ENCODE data around the gene RNASE4. TPM values are rescaled to one million over a fixed set of nuclear protein-coding genes. Genes with fewer than 3 reads are reported as not detected.
"Not testable (repeated sequence)": the region's sequence is repeated elsewhere in the genome, so short reads cannot be mapped to it uniquely, and the experiment has no call there.

RNASE4 gene
- total RNA-seq, 1 experiment from 2014 or later = 0.82 TPM

DNA sequence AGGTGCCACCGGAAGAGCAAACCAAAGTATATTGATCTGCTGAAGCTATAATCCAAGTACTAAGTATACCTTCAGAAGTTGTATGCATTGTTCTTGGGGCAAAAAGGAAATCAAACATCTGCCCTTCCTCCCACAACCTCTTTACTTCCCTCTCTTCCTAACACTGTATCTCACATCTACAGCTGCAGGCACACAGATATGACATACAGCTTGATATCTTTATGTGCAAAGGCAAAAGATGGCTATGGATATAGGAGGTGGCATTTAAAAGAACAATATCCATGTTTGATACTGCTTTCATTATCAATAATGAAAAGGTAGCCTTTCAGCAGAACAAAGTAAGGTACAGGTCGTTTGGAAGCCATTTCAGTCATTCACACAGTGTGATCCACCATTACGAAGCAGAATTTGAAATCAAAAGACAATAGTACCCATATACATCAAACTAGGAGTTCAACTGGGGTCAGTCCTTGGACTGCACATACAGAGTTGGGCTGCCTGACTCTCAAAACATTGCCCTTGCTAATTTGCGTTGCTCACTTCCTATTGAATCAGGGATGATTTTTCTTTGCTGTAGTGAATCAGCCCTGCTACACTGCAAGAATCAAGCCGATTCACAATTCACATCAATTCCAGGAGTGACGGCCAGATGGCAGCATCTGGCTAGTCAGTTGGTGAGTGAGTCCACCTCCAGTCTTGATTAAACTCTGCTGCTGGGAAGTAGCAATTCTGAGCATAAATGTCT is 13.1 kb downstream of the RNASE4 start:
- peak; percentile 76 for DNase-seq (ENCODE audit: low read depth)

DNA sequence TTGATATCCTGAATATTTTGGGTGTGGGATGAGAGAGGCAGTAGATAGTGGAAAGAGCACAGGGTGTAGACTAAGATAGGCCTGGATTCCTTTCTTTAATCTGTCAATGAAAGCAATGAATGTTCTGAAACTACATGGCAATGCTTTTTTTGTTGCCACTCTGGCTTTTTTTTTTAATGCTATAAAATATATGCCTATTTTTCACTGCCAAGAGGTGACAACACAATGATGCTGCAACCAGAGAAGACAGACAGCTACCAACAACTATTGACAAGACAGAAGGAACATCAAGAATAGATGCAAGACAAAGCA is 13.6 kb downstream of the RNASE4 start:
- no peak for DNase-seq (ENCODE audit: low read depth)

DNA sequence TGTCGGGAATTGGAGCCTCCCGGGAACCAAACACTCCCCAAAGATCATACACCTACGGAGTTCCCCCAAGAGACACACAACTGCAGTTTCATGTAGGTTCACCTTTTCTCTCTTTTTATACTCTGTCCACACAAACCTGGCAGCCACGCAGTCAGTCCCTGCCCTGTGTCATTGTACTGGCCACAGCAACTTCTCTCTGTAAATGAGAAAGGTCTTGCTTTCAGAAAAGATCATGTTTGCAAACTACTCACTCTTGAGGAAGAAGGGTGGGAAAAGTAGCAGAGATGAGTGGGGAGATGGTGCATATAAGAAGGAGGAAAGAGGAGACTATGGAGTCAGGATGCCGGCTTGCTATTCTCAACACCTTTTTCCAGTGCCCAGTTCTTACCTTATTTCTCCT is 14.6 kb downstream of the RNASE4 start:
- no peak for DNase-seq (ENCODE audit: low read depth)

DNA sequence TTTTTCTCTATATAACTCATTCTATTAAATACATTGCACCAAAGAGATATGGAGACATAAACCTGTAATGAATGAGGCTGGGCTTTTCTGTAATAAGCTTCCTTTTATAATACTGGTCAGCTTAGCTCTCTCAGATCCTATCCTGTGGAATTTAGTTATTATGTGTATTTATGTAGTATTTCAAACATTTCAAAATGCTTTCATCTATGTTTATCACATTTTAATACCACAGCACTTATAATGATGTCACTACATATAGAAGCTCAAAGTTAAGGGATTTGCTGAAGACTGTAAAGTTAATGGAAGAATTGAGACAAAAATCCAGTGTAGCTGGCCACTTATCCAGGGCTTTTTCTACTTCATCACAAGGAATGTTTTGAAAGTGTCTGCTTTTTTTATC is 15.6 kb downstream of the RNASE4 start:
- DNase-seq (ENCODE audit: low read depth) = no peak

DNA sequence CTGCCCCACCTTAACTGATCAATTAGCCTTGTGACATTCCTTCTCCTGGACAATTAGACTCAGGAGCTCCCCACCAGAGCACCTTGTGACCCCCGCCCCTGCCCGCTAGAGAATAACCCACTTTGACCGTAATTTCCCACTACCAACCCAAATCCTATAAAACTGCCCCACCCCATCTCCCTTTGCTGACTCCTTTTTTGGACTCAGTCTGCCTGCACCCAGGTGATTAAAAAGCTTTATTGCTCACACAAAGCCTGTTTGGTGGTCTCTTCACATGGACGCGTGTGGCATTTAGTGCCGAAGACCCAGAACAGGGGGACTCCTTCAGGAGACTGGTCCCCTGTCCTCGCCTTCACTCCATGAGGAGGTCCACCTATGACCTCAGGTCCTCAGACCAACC is 16.6 kb downstream of the RNASE4 start:
- DNase-seq (ENCODE audit: low read depth) = not testable (repeated sequence)

DNA sequence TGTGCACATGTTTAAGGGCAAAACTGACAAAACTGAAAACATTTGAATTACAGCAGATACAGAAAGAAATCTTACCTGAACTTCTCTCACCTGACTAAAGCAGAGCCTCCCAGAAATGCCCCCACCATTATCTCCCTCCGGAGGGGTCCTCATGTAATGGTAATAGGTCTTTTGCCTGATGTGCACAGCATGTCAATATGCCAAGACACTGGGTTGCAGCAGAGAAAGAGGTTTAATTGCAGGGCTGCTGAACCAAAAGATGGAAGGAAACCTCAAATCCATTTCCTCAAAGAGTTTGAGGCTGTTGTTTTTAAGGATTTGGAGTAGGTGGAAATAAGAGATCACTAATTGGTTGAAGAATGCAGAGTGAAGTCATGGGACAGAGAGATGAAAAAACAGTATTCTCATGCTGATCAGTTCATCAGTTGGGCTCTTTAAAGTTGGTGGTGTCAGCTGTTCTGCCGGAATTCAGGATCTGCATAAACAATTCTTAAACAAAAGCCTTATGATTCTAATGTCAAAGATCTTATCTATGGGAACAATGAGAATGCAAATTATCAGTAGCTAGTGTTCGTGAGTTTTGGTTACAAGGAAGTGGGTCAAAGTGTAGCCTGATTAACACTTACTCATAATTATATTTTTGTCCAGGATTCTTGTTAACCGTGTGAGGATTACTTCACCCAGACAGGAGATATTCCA is 22.4 kb downstream of the RNASE4 start:
- DNase-seq (ENCODE audit: low read depth) = no peak

DNA sequence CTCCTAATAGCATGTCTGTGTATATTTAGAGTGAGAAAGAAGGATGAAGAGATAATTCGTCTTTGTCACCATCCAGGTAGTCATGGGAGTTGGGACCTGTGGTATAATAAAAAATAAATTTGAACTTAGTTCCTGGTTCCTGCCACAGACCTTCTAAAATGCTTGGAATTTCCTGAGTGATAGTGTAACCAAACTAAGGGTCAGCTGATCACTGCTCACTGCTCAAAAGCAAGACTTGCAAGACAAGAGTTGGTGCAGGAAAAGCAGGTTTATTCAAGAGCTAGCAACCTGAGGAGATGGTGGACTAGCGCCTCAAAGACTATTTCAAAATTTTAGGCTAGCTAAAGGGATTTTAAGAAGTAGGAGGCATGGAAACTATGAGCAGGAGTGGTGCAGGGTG is 23.3 kb downstream of the RNASE4 start:
- no peak for DNase-seq (ENCODE audit: low read depth)

DNA sequence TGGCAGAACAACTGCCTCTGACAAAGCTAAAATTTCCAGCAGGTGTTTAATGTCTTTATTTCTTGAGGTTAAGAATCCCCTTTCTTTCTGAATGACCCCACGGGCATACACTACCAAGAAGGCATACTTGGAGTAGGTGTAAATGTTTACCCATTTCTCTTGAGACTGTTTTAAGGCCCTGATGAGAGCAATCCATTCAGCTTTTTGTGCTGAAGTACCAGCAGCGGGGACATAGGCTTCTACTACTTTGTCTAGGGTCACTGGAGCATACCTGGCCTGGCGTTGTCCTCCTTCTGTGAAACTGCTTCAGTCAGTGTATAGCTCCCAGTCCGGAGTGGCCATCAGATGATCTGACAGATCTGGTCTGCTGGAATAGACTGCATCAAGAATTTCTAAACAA is 26.9 kb downstream of the RNASE4 start:
- DNase-seq (ENCODE audit: low read depth) = no peak

DNA sequence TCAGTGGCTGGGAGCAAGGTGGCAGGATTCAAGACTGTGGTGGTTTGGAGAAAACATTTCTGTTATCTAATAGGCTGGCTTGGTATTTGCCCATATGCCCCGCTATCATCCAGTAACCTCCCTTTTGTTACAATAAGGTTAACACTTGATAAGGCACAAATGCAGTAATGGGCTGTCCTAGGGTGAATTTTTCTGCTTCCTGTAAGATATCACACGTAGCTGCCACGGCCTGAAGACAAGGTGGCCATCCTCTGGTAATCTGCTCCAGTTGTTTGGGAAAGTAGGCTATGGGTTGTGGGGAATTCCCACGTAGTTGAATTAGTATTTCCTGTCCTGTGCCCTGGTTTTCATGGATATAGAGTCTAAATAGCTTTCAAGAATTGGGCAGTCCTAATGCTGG is 27.3 kb downstream of the RNASE4 start:
- DNase-seq (ENCODE audit: low read depth) = no peak

DNA sequence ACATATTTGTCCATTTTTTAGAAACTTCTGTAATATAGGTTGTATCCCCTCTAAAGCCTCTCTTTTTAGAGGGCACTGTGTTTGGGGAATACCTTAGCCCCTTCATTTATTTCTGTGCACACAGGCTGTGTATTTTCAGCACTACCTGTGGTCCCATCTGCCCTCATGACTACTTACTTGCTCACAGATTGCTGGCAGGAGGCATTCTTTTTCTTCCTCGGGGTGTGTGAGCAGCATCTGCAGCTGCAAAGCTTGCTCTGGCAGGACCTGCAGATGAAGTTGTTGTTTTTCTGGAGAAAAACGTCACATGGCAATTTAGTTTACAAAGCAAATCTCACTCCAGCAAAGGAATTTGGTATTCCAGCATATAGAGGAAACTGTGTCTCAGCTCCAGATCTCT is 28.5 kb downstream of the RNASE4 start:
- no peak for DNase-seq (ENCODE audit: low read depth)

DNA sequence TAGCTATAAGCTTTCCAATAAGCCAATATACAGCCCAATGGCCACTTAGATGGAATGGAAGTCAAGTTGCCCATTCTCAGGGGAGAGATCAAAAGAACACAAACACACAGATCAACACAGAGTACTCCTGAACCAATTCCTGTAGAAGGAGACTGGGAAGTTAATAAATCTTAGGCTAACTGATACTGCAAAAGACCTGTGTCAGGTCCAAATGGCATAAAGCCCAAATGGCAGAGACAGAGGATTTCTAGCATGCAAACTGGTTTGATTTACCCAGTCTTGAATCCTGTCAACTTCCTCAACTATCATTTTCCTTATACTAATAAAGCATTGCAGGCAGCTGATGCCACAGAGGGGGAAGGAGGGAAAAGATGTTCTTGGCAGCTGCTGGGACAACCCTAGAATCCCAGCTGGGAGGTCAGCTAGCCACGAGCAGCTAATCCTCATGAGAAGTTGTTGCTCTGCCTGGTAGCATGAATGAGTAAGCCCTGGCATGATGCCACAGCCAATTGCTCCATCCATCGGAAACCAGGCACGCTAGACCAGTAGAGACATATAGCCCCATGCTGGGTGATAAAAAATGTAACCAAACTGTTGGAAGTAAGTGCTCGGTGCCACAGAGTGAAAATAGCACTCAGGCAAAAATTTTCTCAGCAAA is 30.4 kb downstream of the RNASE4 start:
- DNase-seq (ENCODE audit: low read depth) = peak; percentile 54

DNA sequence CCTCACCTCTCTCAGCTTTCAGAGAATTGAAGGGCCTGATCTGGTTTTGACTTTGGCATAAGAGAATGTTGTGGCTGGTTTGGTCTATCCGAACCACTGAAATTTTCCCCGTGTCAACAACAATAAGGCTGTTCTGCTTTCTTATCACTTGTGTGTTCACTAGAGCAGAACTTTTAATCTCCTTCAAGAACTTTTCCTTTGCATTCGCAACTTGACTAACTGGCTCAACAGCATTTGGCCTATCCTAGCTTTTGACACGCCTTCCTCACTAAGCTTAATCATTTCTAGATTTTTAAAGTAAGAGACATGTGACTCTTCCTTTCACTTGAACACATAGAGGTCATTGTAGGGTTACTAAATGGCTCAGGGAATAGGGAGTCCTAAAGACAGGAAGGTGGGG is 35.4 kb downstream of the RNASE4 start:
- no peak for DNase-seq (ENCODE audit: low read depth)

DNA sequence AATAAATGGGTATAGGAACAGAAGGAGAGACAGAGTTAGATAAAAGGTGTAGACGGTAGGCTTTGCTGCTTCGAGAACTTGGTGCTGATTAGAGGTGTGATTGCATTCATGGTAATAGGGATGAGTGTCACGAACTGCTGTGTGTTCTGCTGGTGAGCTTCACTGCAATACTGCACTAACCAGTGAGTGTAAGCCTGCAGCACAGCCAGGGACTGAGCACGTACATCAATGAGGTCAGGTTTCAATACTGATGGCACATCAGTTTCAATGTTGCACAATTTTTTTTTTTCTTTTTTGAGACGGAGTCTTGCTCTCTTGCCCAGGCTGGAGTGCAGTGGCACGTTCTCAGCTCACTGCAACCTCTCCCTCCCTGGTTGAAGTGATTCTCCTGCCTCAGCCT is 36.4 kb downstream of the RNASE4 start:
- DNase-seq (ENCODE audit: low read depth) = no peak

DNA sequence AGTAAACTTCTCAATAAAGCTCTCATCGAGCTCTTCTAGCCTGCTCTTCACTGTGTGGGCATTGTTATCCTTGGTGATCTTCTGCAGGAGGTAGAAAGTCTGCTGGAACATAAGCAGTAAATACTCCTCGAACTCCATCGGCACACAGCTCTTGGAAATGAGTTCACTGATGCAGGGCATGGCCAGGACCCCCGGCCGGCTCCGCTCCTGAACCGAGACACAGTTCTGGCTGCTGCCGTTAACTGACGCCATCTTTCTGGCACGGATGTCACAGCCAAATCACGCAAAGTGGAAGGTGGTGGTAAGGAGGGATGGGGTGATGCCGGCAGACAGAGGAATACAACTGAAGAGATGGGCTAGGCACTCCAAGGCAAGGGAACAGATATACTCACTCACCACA is 37.7 kb downstream of the RNASE4 start:
- DNase-seq (ENCODE audit: low read depth) = no peak

DNA sequence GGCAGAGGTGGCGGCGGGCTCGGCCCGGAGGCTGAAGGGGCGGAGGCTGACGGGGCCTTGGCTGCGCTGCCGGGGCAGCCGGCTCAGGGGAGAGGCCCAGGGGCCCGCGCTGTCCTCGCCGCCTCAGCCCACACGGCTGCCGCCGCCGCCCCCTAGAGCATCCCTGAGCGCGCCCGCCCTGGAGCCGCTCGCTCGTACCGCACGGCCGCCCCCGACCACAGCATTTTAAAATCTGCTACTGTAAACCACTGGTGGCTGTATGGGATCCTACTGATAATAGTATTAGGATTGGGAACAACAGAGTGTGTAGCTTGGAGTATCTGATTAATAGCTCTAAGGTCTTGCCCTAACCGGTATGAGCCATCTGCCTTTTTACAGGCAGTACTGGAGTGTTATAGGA is 39.1 kb downstream of the RNASE4 start:
- no peak for DNase-seq (ENCODE audit: low read depth)

DNA sequence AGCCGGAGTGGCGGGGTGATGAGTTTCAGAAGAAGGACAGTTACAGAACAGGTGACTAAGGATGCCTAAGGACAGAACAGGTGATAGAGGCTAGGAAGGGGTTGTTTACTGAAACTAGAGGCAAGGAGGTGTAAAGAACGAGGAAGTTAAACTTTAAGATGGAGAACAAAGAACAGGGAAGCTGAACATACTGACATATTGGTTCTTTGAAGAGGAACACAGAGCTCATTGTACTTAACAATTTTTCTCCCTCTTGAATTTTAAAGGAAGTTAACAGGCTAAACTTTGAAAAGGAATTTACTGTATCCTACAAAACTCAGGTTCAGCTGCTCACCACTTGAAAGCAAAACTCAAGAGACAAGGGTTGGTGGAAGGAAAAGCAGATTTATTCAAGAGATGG is 41.8 kb downstream of the RNASE4 start:
- DNase-seq (ENCODE audit: low read depth) = not testable (repeated sequence)

DNA sequence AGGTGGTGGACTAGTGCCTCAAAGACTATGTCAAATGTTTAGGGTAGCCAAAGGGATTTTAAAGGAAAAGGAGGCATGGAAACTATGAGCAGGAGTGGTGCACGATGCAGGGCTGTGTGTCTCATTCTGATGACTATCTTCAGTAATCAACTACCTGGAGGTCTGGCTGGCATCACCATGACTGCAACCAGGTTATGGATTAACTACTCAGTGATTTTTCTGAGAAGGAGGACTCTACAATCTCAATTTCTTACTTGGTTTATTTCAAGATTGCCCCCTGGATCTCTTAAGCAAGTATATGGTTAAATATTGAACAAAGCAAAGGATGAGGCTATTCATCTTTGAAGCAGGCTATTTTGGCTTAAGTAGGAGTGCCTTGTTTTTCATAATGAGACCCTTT is 42.2 kb downstream of the RNASE4 start:
- DNase-seq (ENCODE audit: low read depth) = no peak

DNA sequence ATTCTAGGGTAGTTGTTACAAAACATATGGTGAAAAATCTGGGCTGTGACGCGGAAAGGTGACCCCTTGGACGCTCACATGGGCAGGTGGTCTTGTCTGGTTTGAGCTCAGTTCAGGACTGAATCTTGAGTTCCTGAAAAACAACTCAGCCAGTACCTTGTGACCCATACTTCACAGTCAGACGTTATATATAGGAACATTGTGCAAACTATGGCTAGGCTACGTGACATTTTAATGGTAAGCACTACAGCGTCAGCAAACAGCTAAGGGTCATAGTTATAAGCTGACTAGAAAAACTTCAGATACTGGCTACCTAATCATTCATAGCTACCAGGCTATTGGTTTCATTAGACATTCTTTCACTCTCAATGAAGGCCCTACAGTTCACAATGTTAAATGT is 46.5 kb downstream of the RNASE4 start:
- DNase-seq (ENCODE audit: low read depth) = no peak

DNA sequence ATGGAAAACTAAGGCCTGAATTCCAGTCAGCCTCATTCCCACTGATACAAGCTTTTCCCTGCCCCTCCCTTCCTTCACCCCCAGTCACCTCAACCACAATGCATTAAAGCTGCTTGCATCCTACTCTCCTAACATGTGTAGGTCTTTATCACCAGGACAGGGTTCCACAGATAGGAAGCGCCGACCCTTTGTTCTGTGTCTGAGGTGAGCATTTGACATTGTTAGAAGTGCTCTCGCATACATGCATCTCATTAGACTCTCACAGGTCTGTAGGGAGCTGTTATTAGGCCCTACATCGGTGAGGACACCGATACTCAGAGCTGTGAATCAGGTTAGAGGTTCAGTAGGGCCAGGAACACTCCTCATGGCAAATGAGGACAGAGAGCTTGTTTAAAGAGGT is 48.1 kb downstream of the RNASE4 start:
- no peak for DNase-seq (ENCODE audit: low read depth)

DNA sequence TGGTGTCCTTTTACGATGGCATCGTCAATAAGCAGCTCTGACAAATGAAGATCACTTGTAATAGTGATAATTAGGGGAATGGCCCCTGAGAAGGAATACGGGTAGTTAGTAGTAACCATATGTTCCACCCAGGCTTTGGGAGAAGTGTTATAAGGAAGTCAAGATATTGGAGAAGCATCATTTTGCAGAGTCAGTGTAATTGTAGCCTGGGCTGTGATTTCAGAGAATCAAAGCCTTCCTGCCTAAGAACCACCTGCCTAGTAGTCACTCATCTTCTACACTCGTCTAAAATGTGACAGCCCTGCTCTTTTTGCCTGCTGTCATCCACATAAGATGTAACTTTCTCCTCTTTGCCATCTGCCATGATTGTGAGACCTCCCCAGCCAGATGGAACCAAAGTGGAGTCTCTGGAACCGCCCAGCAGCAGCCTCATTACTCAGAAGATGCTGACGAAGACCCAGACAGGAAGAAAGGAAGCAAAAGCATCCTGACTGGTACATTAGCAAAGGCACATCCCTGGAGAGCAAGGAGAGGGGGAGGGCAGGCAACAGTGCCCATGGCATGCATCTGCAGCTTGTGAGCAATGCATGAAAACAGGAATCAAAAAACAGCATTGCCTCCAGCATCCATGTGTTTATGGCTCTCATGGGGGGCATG is 48.7 kb downstream of the RNASE4 start:
- DNase-seq (ENCODE audit: low read depth) = no peak

DNA sequence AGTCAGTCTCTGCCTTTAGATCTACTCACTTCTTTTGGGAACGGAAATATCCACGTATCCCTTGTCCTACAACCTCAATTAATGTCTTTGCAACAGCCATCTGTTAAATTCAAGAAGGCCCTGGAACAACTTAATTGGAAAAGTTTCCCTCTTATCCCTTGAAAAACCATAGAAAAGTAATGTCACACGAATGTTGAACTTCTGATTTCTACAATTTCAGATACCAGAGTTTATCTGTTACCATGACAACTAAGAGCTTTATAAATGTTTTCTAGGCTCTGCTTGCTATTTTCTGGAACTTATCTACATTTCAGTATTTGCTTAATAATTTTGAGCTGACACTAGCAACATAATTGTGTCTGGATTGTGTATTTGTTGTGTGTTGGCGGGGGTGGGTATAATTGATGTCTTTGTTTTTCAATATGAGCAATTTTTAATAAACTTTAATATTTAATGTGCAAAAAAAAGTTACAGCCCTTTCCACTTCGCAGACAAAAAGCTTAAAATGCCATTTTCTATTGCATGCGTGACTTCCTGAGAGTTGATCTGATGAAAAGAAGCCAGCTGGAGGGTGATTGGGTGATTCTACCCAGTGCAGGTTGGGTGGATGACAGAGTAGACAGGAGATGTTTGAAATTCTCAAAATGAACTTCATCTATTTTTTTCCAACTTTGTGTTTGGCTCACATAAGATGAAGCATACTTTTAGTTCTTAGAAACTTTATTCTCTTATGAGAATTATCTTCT is 49.5 kb downstream of the RNASE4 start:
- no peak for DNase-seq (ENCODE audit: low read depth)

DNA sequence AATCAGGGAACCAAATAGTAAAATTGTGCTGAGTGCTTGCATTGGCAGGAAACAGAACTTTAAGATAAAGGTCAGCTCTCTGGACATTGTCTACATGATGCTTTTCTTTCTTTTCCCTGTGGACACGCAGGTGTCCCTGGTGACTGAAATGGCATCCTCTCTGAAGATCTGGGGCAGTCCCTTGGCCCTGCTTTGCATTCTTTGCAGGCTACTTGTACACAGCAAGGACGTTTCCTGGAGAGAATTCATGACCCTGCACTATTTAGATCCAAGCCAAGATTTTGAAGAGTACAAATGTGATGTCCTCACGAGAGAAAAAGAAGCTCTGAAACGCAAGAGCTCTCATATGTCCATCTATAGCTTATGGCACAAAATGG is 50.1 kb downstream of the RNASE4 start:
- no peak for DNase-seq (ENCODE audit: low read depth)
